Upper lobe of left lung (tissue), 4 donors: ENCODE data around the gene ELAVL2.

Source experiments
- POLR2A ChIP-seq, 4 donors: fragments of 450-650 bp; IDR thresholded peaks; one replicate each; pipeline ENCODE4 v1.5.1; 2016 to 2017; ENCODE audit warnings: antibody characterized with exemption in 4 of 4, mild to moderate bottlenecking in 2 of 4
- TF ChIP-seq, protein P1 (sequence below), 6 experiments: fragments of 450-650 bp in 4 of 6; fragments of 200-600 bp in 2 of 6; sonication (generic) in 2 of 6; IDR thresholded peaks; one replicate each; pipeline ENCODE4 v1.5.1; 2016 to 2019; ENCODE audit warnings: antibody characterized with exemption in 6 of 6

GRCh38 chr9:23764219-23764618, 61.8 kb downstream of the ELAVL2 start:
- TF ChIP-seq, protein P1, sequence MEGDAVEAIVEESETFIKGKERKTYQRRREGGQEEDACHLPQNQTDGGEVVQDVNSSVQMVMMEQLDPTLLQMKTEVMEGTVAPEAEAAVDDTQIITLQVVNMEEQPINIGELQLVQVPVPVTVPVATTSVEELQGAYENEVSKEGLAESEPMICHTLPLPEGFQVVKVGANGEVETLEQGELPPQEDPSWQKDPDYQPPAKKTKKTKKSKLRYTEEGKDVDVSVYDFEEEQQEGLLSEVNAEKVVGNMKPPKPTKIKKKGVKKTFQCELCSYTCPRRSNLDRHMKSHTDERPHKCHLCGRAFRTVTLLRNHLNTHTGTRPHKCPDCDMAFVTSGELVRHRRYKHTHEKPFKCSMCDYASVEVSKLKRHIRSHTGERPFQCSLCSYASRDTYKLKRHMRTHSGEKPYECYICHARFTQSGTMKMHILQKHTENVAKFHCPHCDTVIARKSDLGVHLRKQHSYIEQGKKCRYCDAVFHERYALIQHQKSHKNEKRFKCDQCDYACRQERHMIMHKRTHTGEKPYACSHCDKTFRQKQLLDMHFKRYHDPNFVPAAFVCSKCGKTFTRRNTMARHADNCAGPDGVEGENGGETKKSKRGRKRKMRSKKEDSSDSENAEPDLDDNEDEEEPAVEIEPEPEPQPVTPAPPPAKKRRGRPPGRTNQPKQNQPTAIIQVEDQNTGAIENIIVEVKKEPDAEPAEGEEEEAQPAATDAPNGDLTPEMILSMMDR (IDR thresholded peaks at IDR 0.05), result no peak
- TF ChIP-seq POLR2A (IDR thresholded peaks at IDR 0.05), result no peak
